OCI-M2 (cell line): Measurements from ENCODE around the gene LEUTX.
"Not testable (repeated sequence)": the region's sequence is repeated elsewhere in the genome, so short reads cannot be mapped to it uniquely, and the experiment has no call there.

Source experiments
- DNase-seq: peaks from one replicate; lab custom pipeline; 2025; ENCODE audit not compliant: unreplicated experiment; lab: John Stamatoyannopoulos, UW

Gene LEUTX

DNA sequence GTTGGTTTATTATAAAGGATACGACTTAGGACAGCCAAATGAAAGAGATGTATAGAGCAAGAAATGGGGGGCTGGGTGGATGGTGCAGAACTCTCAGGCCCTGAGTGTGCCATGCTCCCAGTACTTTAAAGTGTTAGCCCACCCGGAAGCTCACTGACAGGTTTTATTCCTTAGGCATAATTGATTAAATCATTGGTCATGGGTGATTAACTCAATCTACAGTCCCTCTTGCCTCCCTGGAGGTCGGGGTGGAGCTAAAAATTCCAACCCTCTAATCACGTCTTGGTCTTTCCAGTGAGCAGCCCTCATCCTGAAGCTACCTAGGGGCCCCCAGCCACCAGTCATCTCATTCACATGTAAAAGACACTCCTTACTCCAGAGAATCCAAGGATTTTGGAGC is 9.9 kb upstream of the LEUTX start:
- DNase-seq, result no peak

DNA sequence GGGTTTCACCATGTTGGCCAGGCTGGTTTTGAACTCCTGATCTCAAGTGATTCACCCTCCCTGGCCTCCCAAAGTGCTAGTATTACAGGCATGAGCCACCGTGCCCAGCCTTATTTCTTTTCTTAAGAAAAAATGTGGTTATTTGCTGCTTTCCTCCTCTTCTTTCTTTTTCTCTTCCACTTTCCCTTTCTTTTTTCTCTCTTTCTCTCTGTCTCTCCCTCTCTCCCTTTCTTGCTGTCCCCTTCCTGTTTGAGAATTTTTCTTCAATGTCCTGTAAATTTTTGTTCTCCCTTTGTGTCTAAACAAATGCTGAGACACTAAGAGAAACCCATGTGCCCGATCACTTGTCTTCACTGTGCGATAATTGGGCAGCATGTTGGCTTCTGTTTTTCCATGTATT is 2.2 kb downstream of the LEUTX start:
- no peak for DNase-seq

DNA sequence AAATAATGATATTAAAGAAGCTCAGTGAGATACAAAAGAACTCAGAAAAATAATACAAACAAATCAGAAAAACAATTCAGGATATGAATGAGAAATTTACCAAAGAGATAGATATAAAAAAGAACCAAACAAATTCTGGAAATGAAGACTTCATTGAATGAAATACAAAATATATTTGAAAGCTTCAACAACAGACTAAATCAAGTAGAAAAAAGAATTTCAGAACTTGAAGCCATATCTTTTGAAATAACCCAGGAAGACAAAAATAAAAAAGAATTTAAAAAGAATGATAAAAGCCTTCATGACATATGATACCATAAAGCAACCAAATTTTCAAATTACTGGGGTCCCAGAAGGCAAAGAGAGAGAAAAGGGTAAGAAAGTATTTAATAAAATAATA is 9.6 kb downstream of the LEUTX start:
- DNase-seq, result no peak

DNA sequence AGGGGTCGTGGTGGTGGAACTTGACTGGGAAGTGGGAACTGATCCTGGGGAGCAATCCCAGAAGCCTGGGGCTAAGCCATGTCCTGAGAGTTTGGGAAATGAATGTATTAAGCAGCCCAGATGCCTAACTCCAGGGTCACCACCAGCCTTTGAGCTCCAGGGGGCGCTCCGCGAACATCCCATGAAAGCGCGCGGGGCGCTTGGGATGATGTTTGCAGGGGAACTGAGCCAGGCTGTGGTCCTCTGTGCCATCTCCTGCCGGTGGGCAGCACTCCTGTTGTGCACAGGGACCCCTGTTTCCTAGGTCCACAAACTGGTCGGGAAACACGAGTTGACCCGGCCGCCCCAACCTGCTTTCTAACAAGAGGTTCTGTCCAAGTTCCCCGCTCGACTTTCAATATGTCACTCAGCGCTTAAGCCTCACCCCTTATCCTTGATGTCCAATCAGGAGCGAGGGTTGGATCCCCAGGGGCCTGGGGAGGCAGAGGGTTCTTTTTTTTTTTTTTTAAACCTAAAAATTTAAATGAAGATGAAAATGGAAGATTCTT is 14.4 kb downstream of the LEUTX start:
- peak; percentile 19 for DNase-seq

DNA sequence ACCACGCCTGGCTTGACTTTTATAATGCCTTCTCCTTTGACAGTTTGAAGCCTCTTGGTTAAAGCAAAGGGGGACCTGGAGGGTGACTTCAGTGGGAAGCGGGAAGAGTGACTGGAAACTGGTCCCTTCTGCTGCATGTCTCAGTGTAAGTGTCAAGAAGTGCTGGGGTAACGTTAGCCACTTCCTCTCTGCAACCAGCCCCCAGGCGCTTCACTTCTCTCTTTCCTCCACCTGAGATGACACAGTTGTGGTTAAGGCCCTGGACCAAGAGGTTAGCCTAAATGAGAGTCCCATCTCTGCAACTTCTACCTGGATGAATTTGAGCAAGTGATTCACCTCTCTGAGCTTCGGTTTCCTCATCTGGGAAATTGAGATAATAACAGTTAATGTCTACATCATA is 16.3 kb downstream of the LEUTX start:
- no peak for DNase-seq

DNA sequence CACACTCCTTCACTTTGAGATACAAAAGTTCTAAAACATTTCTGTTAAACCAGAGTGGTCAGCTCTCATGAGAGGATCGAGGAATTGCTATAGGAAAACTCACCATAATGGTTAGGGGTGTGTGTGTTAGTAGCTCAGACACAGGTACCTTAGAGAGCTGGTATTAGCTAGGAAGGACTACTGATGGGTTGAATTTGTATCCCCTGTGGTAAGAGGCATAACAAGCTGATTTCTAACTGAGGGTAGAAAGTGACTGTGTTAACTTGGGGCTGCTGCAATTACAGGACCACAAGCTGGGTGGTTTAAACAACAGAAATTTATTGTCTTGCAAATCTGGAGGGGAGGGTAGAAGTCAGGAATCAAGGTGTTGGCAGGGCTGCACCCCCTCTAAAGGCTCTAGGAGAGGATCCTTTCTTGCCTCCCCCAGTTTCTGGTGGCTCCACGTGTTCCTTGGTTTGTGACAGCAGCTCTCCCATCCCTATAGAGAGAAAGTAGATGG is 17.4 kb downstream of the LEUTX start:
- DNase-seq, result no peak

DNA sequence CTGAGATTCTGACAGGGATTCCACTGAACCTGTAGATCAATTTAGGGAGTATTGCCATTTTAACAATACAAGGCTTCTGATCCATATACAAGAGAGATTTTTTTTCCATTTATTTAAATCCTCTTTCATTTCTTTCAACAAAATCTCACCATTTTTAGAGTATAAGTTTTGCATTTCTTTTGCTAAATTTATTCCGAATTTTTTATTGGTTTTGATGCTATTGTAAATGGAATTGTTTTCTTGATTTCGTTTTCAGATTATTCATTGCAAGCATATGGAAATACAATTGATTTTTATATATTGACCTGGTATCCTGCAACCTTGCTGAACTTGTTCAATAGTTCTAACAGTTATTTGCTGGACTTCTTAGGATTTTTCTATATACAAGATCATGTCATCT is 18.4 kb downstream of the LEUTX start:
- no peak for DNase-seq

DNA sequence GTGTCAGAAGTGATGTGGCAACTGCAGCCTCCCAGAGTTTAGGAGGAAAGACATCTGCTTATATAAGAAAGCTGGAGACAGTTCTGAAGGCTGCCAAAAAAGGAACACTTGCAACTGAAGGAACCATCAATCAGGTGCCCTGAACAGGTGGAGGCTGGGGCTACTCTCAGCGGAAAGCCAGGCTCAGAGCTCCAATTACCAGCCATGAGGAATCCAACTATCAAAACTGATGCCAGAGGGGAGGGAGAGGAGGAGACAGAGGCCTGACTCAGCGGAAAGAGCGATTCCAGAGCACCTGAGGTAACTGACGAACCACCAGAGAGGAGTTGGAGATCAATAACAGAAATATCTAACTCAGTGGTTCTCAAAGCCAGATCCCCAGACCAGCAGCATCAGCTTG is 24.3 kb downstream of the LEUTX start:
- DNase-seq, result no peak

DNA sequence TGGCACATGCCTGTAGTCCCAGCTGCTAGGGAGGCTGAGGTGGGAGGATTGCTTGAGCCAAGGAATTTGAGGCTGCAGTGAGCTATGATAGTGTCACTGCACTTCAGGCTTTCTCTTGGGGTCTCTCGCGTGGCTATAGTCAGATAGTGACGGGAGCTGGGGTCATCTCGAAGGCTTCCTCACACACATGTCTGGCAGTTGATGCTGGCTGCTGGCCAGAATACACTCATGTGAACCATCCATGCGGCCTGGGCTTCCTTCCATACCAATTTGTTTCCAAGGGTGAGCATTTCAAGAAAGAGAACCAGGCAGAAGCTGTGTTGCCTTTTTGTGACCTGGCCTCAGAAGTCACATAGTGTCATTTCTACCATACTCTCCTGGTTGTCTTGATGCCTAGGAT is 26.4 kb downstream of the LEUTX start:
- DNase-seq, result no peak

DNA sequence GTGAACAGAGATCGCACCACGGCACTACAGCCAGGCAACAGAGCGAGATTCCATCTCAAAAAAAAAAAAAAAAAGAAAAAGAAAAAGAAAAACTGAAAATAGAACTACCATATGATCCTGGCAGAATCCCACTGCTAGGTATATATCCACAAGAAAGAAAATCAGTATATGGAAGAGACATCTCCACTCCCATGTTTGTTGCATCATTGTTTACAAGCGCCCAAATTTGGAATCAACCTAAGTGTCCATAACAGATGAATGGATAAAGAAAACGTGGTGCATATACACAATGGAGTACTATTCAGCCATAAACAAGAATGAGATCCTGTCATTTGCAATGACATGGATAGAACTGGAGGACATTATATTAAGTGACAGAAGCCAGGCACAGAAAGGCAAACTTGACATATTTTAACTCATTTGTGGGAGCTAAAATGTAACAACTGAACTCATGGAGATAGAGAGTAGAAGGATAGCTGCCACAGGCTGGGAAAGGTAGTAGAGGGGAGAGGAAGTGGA is 29.3 kb downstream of the LEUTX start:
- no peak for DNase-seq

DNA sequence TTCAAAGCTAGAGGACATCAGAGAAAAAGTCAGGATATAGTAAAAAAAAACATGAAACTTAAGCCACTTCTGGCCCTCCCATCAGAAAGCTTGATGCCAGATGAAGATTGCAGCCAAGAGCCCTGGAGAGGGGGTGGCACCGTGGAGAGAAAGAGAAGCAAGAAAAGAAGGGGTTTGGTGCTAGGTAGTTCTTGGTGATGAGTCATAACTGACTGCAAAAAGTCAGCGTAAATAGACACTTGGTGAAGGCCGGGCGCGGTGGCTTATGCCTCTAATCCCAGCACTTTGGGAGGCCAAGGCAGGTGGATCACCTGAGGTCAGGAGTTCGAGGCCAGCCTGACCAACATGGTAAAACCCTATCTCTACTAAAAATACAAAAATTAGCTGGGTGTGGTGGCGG is 30.0 kb downstream of the LEUTX start:
- not testable (repeated sequence) for DNase-seq

DNA sequence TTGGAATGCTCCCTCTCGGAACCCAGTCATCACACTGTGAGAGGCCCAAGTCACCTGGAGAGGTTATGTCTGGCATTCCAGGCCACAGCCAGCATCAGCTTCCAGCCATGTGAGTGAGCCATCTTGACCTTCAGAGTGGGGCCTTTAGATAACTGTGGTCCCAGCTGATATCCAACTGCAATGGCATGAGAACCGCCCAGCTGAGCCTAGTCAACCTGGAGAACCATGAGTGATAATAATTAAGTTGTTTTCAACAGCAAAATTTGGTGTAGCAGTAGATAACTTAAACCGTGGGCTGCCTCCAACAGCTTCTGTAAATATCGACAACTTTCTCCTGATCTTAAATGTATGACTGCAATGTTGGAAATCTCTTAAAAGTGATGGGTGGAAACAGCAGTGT is 30.7 kb downstream of the LEUTX start:
- DNase-seq, result no peak

DNA sequence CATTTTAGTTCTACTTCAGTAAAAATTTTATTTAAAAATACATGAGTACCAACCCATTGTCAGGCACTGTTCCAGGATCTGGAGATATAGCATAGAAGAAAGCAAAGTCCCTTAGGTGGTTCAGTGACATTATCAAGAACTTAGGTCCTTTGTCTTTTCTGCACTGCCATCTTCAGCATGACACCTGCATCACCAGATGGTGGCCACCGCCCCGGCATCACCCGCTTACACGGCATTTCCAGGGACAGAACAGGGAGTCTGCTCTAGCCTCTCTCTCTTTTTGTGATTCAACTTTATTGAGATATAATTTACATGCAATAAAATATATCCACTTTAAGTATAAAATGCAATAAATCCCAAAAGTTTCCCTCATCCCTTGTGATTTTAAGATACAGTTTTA is 31.8 kb downstream of the LEUTX start:
- DNase-seq, result no peak

DNA sequence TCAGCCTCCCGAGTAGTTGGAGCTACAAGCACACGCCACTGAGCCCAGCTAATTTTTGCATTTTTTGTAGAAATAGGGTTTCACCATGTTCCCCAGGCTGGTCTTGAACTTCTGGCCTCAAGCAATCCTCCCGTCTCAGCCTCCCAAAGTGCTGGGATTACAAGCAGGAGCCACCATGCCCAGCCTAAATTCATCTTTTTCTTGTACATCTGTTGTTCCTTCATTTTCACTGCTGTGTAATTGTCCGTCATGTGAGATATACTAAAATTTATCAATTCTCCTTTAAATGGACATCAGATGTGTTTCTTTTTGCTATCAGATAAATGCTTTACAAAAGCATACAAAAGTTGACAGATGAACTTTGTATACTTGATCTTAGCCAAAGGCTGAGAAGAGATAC is 32.4 kb downstream of the LEUTX start:
- DNase-seq, result no peak

DNA sequence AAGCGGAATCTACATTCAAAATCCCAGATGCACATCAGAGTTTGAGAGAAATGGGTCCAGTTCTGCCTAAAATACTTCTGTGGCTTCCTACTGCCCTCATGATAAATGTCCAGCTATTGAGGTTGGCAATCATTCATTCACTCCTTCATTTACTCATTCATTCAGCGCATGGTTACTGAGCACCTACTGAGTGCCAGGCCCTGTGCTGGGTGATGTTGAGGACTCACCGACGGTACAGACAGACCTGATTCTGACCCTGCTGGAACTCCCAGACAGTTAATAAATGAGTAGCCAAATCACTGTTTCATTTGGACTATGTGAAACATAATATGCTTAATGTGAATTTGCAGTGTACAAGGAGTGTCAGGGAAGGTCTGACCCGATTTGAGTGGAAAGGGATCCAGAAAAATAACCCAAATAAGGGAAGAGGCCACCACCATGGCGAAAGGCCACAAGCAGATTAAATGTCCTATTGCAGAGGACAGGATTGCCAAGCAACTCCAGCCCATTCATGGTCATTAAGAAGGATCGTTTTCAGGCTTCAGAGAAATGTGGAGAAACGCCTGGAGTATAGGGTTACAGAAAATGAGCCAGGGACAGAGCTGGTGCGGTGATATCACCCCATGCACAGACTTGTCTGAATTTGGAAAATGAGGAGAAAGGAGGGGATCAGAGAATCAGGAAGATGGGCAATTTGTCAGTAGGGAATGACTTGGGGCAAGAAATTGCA is 34.8 kb downstream of the LEUTX start:
- no peak for DNase-seq

DNA sequence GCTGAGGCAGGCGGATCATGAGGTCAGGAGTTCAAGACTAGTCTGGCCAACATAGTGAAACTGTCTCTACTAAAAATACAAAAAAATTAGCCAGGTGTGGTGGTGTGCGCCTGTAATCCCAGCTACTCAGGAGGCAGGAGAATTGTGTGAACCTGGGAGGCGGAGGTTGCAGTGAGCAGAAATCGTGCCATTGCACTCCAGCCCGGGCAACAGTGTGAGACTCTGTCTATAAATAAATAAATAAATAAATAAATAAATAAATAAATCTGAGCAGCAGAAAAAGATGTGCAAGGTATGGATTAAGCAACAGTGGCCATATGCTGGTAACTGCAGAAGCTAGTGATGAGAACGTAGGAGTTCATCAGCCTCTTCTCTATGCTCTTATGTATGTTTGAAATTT is 35.5 kb downstream of the LEUTX start:
- not testable (repeated sequence) for DNase-seq

DNA sequence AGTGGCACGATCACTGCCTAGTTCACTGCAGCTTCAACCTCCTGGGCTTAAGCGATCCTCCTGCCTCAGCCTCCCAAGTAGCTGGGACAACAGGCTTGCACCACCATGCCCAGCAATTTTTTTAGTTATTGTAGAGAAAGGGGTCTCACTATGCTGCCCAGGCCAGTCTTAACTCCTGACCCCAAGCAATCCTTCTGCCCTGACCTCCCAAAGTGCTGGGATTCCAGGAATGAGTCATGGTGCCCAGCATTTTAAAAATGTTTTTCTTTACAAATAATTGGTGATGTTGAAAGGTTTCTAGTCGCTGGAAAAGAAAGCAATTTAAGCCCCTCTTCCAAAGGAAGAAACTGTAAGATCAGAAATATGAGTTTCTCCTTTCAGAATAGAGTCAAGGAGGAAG is 35.9 kb downstream of the LEUTX start:
- DNase-seq, result no peak

DNA sequence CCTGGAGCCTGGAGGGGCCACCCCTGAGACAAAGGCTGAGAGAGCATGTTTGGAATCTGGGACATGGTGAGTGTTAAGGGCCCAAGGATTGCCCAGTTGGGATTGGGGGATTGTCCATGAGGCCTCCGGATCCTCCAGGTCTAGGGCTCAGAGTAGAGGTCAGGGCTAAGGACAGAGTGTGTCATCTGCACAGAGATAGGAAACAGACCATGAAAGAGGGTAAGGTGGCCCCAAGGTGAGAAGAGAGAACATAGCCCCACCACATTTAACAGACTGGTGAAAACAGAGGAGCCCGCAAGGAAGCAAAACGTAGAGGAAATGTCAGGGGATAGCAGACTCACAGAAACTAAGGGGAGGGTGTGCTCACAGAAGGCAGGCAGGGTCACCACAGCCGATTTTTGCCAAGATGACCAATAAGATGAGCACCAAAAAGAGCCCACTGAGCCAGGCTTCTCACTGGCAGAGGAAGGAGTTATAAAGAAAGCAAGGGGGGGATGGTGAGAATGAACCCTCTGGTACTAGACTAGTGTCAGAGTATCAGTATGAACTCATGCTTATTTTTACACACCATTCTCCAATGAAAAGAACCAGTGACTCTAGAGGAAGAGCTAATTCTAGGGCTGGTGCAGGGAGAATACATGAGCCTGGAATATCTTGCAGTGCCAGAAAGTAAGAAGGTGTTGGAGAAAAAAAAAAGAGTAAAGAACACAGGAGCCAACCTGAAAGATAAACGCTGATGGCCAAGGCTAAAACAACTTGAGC is 37.8 kb downstream of the LEUTX start:
- no peak for DNase-seq

DNA sequence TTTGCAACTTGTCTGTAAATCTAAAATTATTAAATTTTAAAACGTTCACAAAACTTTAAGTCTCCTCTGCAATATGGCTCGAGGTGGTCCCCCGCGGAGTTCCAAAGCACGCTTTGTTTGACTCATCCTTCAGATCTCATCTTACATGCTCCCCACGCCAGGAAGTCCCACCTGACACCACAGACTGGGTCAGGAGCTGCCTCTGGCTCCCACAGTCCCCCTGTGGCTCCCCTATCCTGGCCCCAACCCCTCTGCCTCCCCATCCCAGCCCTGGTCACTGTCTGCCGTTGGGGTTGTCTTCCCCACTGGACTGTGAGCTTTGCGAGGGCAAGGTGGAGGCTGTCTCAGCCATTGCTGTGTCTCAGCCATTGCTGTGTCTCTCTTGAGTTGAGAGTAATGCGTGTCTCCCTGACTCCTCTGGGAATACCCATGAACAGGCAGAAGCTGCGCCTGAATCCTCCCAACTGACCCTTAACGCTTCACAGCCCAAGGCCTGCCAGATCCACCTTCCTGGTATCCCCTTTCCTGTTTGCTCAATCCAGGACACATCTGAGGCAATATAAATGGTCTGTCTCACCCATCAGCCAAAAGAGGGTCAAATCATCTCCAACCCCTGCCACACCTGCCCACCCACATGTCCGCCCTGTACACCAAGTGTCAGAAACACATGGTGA is 39.4 kb downstream of the LEUTX start:
- DNase-seq, result no peak

DNA sequence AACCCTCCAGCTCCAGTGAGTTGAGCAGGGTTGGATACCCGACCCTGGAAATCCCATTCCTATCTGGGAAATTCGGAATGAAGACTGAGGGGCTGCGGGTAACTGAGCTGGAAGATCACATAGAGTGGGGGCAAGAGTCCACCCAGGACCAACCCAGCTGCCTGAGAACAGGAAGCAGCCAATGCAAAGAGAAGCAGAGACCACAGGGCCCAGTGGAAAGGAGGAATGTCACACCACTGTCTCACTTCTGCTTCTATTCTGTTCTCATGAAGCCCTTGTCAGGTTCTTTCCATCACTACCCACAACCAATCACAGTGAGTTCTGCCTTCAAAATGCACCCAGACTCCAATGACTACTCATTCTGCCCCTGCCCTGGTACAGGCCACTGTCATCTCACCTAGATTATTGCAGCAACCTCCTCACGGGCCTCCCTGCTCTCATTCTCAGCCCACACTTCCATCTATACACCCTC is 40.0 kb downstream of the LEUTX start:
- no peak for DNase-seq

DNA sequence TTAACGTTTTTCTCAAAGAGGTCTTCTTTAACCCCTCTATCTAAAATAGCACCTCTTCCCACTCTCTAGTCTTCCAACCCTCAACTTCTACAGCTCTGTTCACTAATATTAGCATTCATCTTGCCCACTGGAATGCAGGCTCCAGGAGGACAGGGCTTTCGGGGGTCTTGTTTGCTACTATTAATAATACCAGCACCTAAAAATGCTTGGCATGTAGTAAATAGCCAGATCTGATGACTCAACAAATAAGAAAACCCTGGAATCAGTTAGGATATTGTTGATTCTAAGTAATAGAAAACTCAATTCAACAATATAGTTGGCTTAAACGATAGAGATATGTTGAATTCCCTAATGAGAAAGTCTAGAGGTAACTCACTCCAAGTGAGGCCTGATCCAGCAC is 41.1 kb downstream of the LEUTX start:
- no peak for DNase-seq
